OCI-LY3 (cell line): ENCODE results near the gene TTLL8.

Experiments used
- H2AFZ ChIP-seq: fragments of 200-600, 300-600 bp; shearing (Covaris generic); 2 replicates; pipeline ENCODE4 v1.6.0; 2014; ENCODE audit warnings: antibody characterized with exemption, low read depth, low read length
- H3K27ac ChIP-seq: fragments of 200-600, 300-600 bp; sonication (generic); 2 replicates; pipeline ENCODE4 v1.5.1; 2014; ENCODE audit warnings: mild to moderate bottlenecking, low read length, moderate library complexity, mixed read lengths
- H3K27me3 ChIP-seq: fragments of 200-600, 300-600 bp; sonication (generic); 2 replicates; pipeline ENCODE4 v1.6.1; 2014; ENCODE audit warnings: low read depth, low read length, mixed read lengths
- H3K36me3 ChIP-seq: fragments of 200-600, 300-600 bp; sonication (generic); replicated peaks from 2 replicates; pipeline ENCODE3; 2014; ENCODE audit warnings: low read depth, low read length, mixed read lengths
- H3K4me1 ChIP-seq: fragments of 300-600, 200-600 bp; sonication (generic); 2 replicates; pipeline ENCODE4 v1.6.1; 2014; ENCODE audit warnings: low read length, mixed read lengths
- H3K4me2 ChIP-seq: fragments of 200-600, 300-600 bp; sonication (generic); 2 replicates; pipeline ENCODE4 v1.6.1; 2014; ENCODE audit warnings: low read length, mixed read lengths
- H3K4me3 ChIP-seq: fragments of 300-600, 200-600 bp; sonication (generic); 2 replicates; pipeline ENCODE4 v1.5.1; 2014; ENCODE audit warnings: antibody characterized with exemption, mild to moderate bottlenecking, low read length, moderate library complexity
- H3K79me2 ChIP-seq: fragments of 300-600, 200-600 bp; shearing (Covaris generic); 2 replicates; pipeline ENCODE4 v1.6.1; 2014; ENCODE audit warnings: mild to moderate bottlenecking, low read length, mixed read lengths
- H3K9ac ChIP-seq: fragments of 300-600, 200-600 bp; shearing (Covaris generic); 2 replicates; pipeline ENCODE4 v1.6.0; 2014; ENCODE audit warnings: mild to moderate bottlenecking, low read length, moderate library complexity
- H3K9me3 ChIP-seq: fragments of 200-600, 300-600 bp; shearing (Covaris generic); 2 replicates; pipeline ENCODE4 v1.6.1; 2014; ENCODE audit warnings: low read length, mixed read lengths; ENCODE audit not compliant: insufficient read depth
- H4K20me1 ChIP-seq: fragments of 200-600, 300-600 bp; sonication (generic); 2 replicates; pipeline ENCODE4 v1.6.1; 2016; ENCODE audit warnings: low read length, mixed read lengths; ENCODE audit not compliant: insufficient read depth
- CTCF ChIP-seq: fragments of 200-600, 300-600 bp; sonication (generic); IDR thresholded peaks from 2 replicates; pipeline ENCODE4 v1.5.1; 2014; ENCODE audit warnings: antibody characterized with exemption, low read length, low read depth
- EZH2phosphoT487 ChIP-seq: fragments of 200-600 bp; shearing (Covaris generic); IDR thresholded peaks from 2 replicates; pipeline ENCODE4 v1.6.1; 2018; ENCODE audit warnings: antibody characterized with exemption, mixed run types, low read depth

TTLL8 gene

DNA sequence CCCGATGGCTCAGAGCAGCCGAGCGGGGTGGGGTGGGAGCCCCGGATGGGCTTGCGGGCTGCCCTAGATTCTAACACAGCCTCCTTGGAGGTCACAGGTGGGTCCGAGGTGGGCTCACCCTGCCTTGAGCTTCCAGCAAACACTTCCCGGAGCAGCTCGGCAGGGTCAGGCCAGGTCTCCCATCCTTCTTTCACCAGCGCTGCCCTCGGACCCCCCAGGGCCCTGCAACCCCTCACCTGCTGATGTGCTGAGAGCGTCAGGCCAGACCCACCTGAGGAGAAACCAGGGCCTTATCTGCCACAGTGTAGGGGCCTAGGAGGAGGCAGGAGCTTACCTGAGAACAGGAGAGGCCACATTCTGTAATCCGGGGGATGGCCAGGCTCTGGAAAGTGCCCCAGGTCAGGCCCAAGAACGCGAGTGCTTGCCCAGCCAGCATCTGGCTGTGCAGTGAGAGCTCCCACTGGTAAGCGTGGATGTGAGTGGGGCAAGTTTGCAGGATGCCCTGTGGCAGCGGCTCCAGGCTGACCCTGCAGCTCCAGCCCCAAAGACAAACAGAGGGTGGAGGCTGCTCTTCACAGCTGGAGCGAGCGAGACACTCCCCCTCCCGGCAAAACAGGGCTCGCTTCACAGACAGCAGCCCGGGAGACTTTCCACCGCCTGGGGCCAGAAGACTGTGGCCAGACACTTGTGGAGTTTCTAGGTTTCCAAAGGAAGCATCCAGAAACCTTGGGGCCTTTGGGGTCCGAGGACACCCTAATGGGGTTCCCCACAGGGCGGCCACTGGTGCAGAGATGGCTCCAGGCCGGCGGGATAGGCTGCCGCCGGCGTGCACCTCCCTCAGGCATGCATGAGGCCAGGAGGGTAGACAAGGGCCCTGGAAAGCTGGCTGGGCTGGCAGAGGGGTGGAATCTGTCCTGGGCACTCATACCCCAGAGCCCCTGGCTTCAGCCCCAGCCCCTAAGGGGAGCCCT is 45.6 kb downstream of the TTLL8 start, which contains the start of gene IL17REL:
Gene IL17REL, minus strand, starts transcription at position 555 of the 971 bp plus-strand sequence. Its CDS starts 119 bp downstream, at position 436.
- TF ChIP-seq EZH2phosphoT487: no peak
- TF ChIP-seq CTCF: peak; percentile 5; the same call in 1 of the 2 replicates
- no peaks in the 10 kb centered on the region for H3K9me3 ChIP-seq
- no peaks in the 10 kb centered on the region for H3K36me3 ChIP-seq
- H3K4me1 ChIP-seq: peaks cover 56% of the 10 kb centered on the region
- H4K20me1 ChIP-seq: no peaks in the 10 kb centered on the region
- peak within 1 kb of the TSS; percentile 77 for H3K4me3 ChIP-seq
- no peaks in the 10 kb centered on the region for H3K27me3 ChIP-seq
- H3K9ac ChIP-seq: peak within 1 kb of the TSS; percentile 83; the same call in 1 of the 2 replicates
- no peaks in the 10 kb centered on the region for H3K79me2 ChIP-seq
- H3K4me2 ChIP-seq: peak within 1 kb of the TSS; percentile 93
- no peak within 1 kb of the TSS for H2AFZ ChIP-seq
- H3K27ac ChIP-seq: no peak within 1 kb of the TSS

DNA sequence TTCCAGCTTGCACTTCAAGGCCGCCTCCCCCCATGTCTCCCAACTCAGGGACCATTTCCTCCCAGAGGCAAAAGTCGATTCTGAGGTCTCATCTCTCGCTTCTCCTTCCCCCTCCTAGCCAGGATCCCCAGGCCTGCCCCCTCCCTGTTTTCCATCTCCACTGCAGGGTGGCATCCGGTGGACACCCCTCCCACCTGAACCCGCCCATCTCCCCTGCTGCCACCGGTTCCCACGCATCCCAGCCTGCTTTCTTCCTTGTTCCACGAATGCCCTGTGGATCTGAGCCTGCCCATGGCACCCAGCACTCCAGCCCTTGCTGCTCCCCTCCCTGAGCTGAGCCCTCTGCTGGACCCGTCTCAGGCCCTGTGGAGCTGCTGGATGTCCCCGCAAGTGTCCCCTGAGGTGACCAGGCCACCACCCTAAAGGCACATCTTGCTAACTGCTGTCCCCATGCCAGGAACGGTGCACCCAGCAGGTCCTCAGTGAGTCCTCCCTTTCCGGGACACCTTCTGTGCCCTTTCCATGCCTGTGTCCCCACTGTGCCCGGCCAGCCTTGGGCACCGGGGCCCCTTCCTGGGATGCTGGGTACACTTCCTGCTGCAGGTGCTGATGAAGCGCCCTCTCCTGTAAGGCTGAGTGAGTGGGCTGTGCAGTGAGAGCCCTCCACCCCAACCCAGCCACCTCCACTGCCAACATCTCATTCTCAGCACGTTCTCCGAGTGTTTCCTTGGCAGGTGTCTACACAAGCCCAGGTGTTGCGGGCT is 46.5 kb downstream of the TTLL8 start:
- H2AFZ ChIP-seq: no peak overlapping the region
- no peaks in the 10 kb centered on the region for H3K79me2 ChIP-seq
- peaks cover 47% of the 10 kb centered on the region for H3K4me1 ChIP-seq
- peak overlapping the region; percentile 93 for H3K4me2 ChIP-seq
- peak overlapping the region; percentile 77 for H3K4me3 ChIP-seq
- TF ChIP-seq EZH2phosphoT487: no peak
- no peak; the same call in 1 of the 2 replicates for TF ChIP-seq CTCF
- peak overlapping the region; percentile 43 for H3K27ac ChIP-seq
- no peaks in the 10 kb centered on the region for H3K36me3 ChIP-seq
- H4K20me1 ChIP-seq: no peaks in the 10 kb centered on the region
- no peaks in the 10 kb centered on the region for H3K9me3 ChIP-seq
- peak overlapping the region; percentile 83 for H3K9ac ChIP-seq
- H3K27me3 ChIP-seq: no peaks in the 10 kb centered on the region

- H3K9me3 ChIP-seq: no peaks in the 10 kb centered on the region
- no peaks in the 10 kb centered on the region for H3K79me2 ChIP-seq
- peak overlapping the region; percentile 83 for H3K9ac ChIP-seq
- no peaks in the 10 kb centered on the region for H3K27me3 ChIP-seq
- H4K20me1 ChIP-seq: no peaks in the 10 kb centered on the region
- no peak for TF ChIP-seq CTCF
- TF ChIP-seq EZH2phosphoT487: no peak
- no peaks in the 10 kb centered on the region for H3K36me3 ChIP-seq
- H3K27ac ChIP-seq: peak overlapping the region; percentile 43
- H3K4me1 ChIP-seq: peaks cover 39% of the 10 kb centered on the region
- H3K4me2 ChIP-seq: peak overlapping the region; percentile 93
- H2AFZ ChIP-seq: peak overlapping the region; percentile 54; the same call in 1 of the 2 replicates
- peak overlapping the region; percentile 82 for H3K4me3 ChIP-seq
Measured at GRCh38 chr22:50010676-50011446, 47.2 kb downstream of the TTLL8 start.
